Caco-2 (cell line): ENCODE results near the gene MB21D2. TPM values are rescaled to one million over a fixed set of nuclear protein-coding genes. Genes with fewer than 3 reads are reported as not detected.
A peak's percentile ranks its signal among the peaks of the same experiment; 100 is the strongest.

ENCODE experiments used
- BruUV-seq: library from RNA; stranded (reverse); fragments of 400-500 nt; replicated peaks from 2 replicates; lab custom pipeline; 2021; lab: Mats Ljungman, UMichigan
- CTCF ChIA-PET: fragments of 300-600 bp; sonication (Branson Sonifier 250); formaldehyde crosslinking; loops from one replicate; lab custom pipeline; 2022; ENCODE audit warnings: antibody characterized with exemption; lab: Charles Lee
- POLR2A ChIA-PET: fragments of 300-600 bp; sonication (Branson Sonifier 250); formaldehyde crosslinking; loops from one replicate; lab custom pipeline; 2022; ENCODE audit warnings: antibody characterized with exemption; lab: Charles Lee
- DNase-seq, 2 experiments: peaks; one replicate each; pipeline versions ENCODE4 v3.0.0 to v3.0.0-alpha.2; 2020 to 2022
- H3K27me3 ChIP-seq: replicated peaks from 2 replicates; pipeline ENCODE4 v1.6.0; 2011; ENCODE audit warnings: low read length; ENCODE audit not compliant: control insufficient read depth, insufficient read depth
- H3K36me3 ChIP-seq: 2 replicates; pipeline ENCODE4 v1.5.1; 2011; ENCODE audit warnings: low read length; ENCODE audit not compliant: control insufficient read depth, insufficient read depth
- H3K4me1 ChIP-seq: fragments of 250-450 bp; sonication (Bioruptor Pico); 2 replicates; pipeline ENCODE4 v1.5.1; 2020; ENCODE audit warnings: mild to moderate bottlenecking
- H3K4me3 ChIP-seq: 2 replicates; pipeline ENCODE4 v1.5.1; 2011; ENCODE audit warnings: low read depth, mild to moderate bottlenecking, control low read depth, low read length
- H3K9me3 ChIP-seq: fragments of 250-450 bp; sonication (Bioruptor Pico); 2 replicates; pipeline ENCODE4 v1.5.1; 2020; ENCODE audit warnings: mild to moderate bottlenecking, moderate library complexity
- H3K27ac Mint-ChIP-seq: one replicate; pipeline ENCODE4 v1.8.0; 2022; ENCODE audit warnings: mixed read lengths; ENCODE audit not compliant: unreplicated experiment
- H3K27me3 Mint-ChIP-seq: one replicate; pipeline ENCODE4 v1.8.0; 2022; ENCODE audit warnings: mixed read lengths; ENCODE audit not compliant: insufficient read depth, unreplicated experiment
- H3K36me3 Mint-ChIP-seq: one replicate; pipeline ENCODE4 v1.8.0; 2022; ENCODE audit warnings: mild to moderate bottlenecking, mixed read lengths; ENCODE audit not compliant: insufficient read depth, unreplicated experiment
- H3K4me1 Mint-ChIP-seq: one replicate; pipeline ENCODE4 v1.8.0; 2022; ENCODE audit warnings: low read depth, mixed read lengths; ENCODE audit not compliant: unreplicated experiment
- H3K4me3 Mint-ChIP-seq: one replicate; pipeline ENCODE4 v1.8.0; 2022; ENCODE audit warnings: mild to moderate bottlenecking, moderate library complexity, mixed read lengths; ENCODE audit not compliant: unreplicated experiment
- H3K9me3 Mint-ChIP-seq: one replicate; pipeline ENCODE4 v1.8.0; 2022; ENCODE audit warnings: mixed read lengths; ENCODE audit not compliant: unreplicated experiment
- CTCF ChIP-seq, 2 experiments: fragments of 200-600 bp in 1 of 2; IDR thresholded peaks; 1 replicate in 1 of 2; 2 replicates in 1 of 2; pipeline versions ENCODE4 v1.5.1 to v1.8.0; 2011 to 2022; ENCODE audit warnings: antibody characterized with exemption in 1 of 2, control low read depth in 1 of 2, inconsistent platforms in 1 of 2, low read depth in 1 of 2, low read length in 1 of 2, mild to moderate bottlenecking in 1 of 2, moderate library complexity in 1 of 2; ENCODE audit not compliant: insufficient read depth in 1 of 2, severe bottlenecking in 1 of 2, unreplicated experiment in 1 of 2
- intact Hi-C: fragments of 100-400 bp; cut with micrococcal nuclease; formaldehyde crosslinking; loops from one replicate; pipeline ENCODE4 v1.10.0; 2022; ENCODE audit not compliant: unreplicated experiment
- total RNA-seq: library from RNA; stranded (reverse); gene quantifications from 2 replicates; pipeline ENCODE4 v1.2.3, GENCODE V29; 2022

Gene MB21D2
- total RNA-seq, 1 experiment from 2014 or later = 11.0 TPM

DNA sequence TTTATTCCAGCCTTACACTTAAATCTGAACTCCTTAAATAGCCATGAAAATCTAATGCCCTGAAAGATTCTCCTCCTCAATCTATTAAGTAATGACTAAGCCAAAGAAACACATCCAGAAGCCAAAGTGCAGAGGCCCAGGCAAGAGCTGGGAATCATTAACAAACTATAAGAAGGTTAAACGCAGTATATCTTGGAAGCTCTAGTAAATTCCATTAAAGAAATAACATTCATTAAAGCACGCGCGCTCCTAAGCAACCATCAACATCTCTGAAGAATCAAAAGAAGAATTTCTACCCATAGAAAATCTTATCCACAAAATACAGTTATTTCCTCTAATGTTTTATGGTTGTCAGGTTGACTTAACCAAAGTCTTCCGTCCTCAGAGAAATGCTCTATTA is 29.5 kb downstream of the MB21D2 start:
- Histone ChIP-seq H3K4me1 (peaks cover 74% of the 10 kb centered on the region), H3K27me3 (no peaks in the 10 kb centered on the region), H3K36me3 (no peaks in the 10 kb centered on the region), H3K9me3 (no peaks in the 10 kb centered on the region), H3K4me3 (peak overlapping the region; percentile 3)
- H3K27me3 Mint-ChIP-seq = no peaks in the 10 kb centered on the region
- ChIA-PET CTCF (interaction anchor here (0.6 to 2.9 kb wide), 10 partner anchors 8 to 316 kb away, joined by 3 to 14 read pairs (median 3); partner anchors contain the start of gene MB21D2), POLR2A (interaction anchor here (0.9 to 2.2 kb wide), 4 partner anchors 8 to 29 kb away, joined by 3 to 14 read pairs (median 4); partner anchors contain the start of gene MB21D2)
- no peak for TF ChIP-seq CTCF (IDR thresholded peaks at IDR 0.05; ENCODE audit: insufficient read depth in 1 of 2, low read depth in 1 of 2, low read length in 1 of 2, severe bottlenecking in 1 of 2, unreplicated experiment in 1 of 2)
- no TSS peak for BruUV-seq
- peaks cover 49% of the 10 kb centered on the region for H3K4me1 Mint-ChIP-seq
- H3K9me3 Mint-ChIP-seq = no peaks in the 10 kb centered on the region
- peak overlapping the region; percentile 77 for H3K4me3 Mint-ChIP-seq
- peak overlapping the region; percentile 89 for H3K27ac Mint-ChIP-seq
- H3K36me3 Mint-ChIP-seq = peaks cover 6% of the 10 kb centered on the region
- DNase-seq = peak in 1 of 2 experiments; percentile 29
- intact Hi-C loops = loop anchor here (1.0 to 2.0 kb wide), 3 partner anchors 9 to 69 kb away; no protein-coding TSS in a partner anchor

DNA sequence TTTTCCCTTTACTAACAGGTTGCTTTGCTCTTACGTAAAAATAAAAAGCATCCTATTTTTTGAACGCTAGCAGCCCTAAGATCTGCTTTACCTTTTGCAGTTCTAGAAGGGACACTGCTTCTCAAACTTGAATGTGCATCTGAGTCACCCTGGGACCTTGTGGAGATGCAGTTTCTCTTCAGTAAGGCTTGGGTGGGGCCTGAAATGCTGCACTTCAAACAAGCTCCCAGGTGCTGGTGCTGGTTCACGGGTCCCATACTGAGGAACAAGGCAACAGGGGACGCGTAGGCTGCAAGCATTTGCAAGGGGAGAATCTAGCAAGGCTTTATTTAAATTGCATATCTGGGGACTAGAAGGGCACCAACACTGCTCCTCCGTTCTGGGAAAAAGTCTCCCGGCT is 30.0 kb downstream of the MB21D2 start:
- peaks cover 47% of the 10 kb centered on the region for H3K4me1 Mint-ChIP-seq
- Histone ChIP-seq H3K9me3 (no peaks in the 10 kb centered on the region), H3K36me3 (no peaks in the 10 kb centered on the region), H3K4me1 (peaks cover 76% of the 10 kb centered on the region), H3K4me3 (peak overlapping the region; percentile 1), H3K27me3 (no peaks in the 10 kb centered on the region)
- no TSS peak for BruUV-seq
- peak; percentile 38 to 57 for DNase-seq
- ChIA-PET POLR2A (interaction anchor here (0.9 to 2.2 kb wide), 3 partner anchors 8 to 30 kb away, joined by 3 to 14 read pairs (median 6); partner anchors contain the start of gene MB21D2), CTCF (interaction anchor here (0.6 to 2.9 kb wide), 7 partner anchors 8 to 315 kb away, joined by 3 to 14 read pairs (median 3); partner anchors contain the start of gene MB21D2)
- H3K27ac Mint-ChIP-seq = peak overlapping the region; percentile 89
- peak overlapping the region; percentile 77 for H3K4me3 Mint-ChIP-seq
- intact Hi-C loops = loop anchor here (1.0 to 2.0 kb wide), 4 partner anchors 8 to 69 kb away; no protein-coding TSS in a partner anchor
- H3K9me3 Mint-ChIP-seq = no peaks in the 10 kb centered on the region
- no peaks in the 10 kb centered on the region for H3K27me3 Mint-ChIP-seq
- H3K36me3 Mint-ChIP-seq = peaks cover 6% of the 10 kb centered on the region
- no peak for TF ChIP-seq CTCF (IDR thresholded peaks at IDR 0.05; ENCODE audit: insufficient read depth in 1 of 2, low read depth in 1 of 2, low read length in 1 of 2, severe bottlenecking in 1 of 2, unreplicated experiment in 1 of 2)

DNA sequence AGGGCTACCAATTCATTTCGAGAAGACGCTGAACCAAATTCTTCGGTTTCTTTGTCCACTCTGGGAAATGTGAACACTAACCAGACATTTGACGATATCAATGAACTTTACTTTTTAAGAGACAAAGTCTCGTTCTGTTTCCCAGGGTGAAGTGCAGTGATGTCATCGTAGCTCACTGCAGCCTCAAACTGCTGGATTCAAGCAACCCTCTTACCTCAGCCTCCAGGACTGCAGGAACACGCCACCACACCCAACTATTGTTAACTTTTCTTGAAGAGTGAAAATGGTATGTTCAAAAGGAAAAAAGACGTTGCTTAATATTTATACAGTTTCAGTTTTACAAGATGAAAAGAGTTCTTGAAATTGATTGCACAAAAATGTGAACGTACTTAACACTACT is 30.6 kb downstream of the MB21D2 start:
- POLR2A ChIA-PET = interaction anchor here (0.9 kb wide), 1 partner anchor 7 kb away, joined by 3 read pairs; no protein-coding TSS in a partner anchor
- no peaks in the 10 kb centered on the region for H3K9me3 Mint-ChIP-seq
- no TSS peak for BruUV-seq
- peaks cover 47% of the 10 kb centered on the region for H3K4me1 Mint-ChIP-seq
- H3K4me3 ChIP-seq = peak overlapping the region; percentile 11; the same call in 1 of the 2 replicates
- H3K4me1 ChIP-seq = peaks cover 77% of the 10 kb centered on the region
- H3K36me3 ChIP-seq = no peaks in the 10 kb centered on the region
- peak overlapping the region; percentile 89 for H3K27ac Mint-ChIP-seq
- TF ChIP-seq CTCF (IDR thresholded peaks at IDR 0.05; ENCODE audit: insufficient read depth in 1 of 2, low read depth in 1 of 2, low read length in 1 of 2, severe bottlenecking in 1 of 2, unreplicated experiment in 1 of 2) = no peak
- no peaks in the 10 kb centered on the region for H3K27me3 Mint-ChIP-seq
- H3K27me3 ChIP-seq = no peaks in the 10 kb centered on the region
- peaks cover 6% of the 10 kb centered on the region for H3K36me3 Mint-ChIP-seq
- CTCF ChIA-PET = interaction anchor here (1.2 to 2.9 kb wide), 2 partner anchors 30 to 123 kb away, joined by 3 to 14 read pairs; partner anchors contain the start of gene MB21D2
- peak overlapping the region; percentile 77 for H3K4me3 Mint-ChIP-seq
- no peaks in the 10 kb centered on the region for H3K9me3 ChIP-seq
- intact Hi-C loops = loop anchor here (1.0 kb wide), 1 partner anchor 10 kb away; no protein-coding TSS in a partner anchor
- DNase-seq = peak; percentile 36 to 61
